ENCODE data around the gene MECR. TPM values are rescaled to one million over a fixed set of nuclear protein-coding genes. Genes with fewer than 3 reads are reported as not detected.

The MECR gene
- total RNA-seq, 1 donor from 2014 or later: 34.6 TPM

DNA sequence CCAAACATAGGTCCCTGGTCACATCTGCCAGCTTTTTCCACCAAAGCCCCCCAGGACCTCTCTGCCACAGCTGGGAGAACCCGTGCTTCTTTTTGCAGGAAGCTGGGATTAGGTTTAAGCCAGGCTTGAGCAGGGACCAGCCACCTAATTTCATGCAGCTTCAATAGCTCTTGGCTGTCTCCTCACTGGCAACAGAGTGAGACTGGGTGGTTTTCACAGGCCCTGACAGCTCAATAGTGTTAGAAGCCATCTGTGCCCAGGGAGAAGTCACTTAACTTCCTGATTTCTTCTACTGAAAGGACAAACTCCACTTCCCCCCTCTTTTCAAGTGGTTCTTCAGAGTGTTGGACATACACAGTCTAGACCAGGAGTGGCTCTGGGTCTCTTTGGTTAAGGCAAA, 28.7 kb downstream of the MECR start:
- Mint-ChIP-seq H3K9me3 (no peaks in the 10 kb centered on the region), H3K4me1 (ENCODE audit: low read depth) (peaks cover 16% of the 10 kb centered on the region), H3K27ac (peak overlapping the region; percentile 70), H3K27me3 (ENCODE audit: low read depth) (no peaks in the 10 kb centered on the region), H3K36me3 (ENCODE audit: low read depth) (peaks cover 24% of the 10 kb centered on the region), H3K4me3 (ENCODE audit: low read depth) (no peak overlapping the region)
- no peak for DNase-seq (ENCODE audit: low spot score)
- intact Hi-C loops (cut with micrococcal nuclease): loop anchor here (1.0 to 5.0 kb wide), 4 partner anchors 20 to 320 kb away; partner anchors contain the start of gene TMEM200B

GRCh38 chr1:29201595-29202051, 29.1 kb downstream of the MECR start:
- Mint-ChIP-seq H3K4me3 (ENCODE audit: low read depth) (no peak overlapping the region), H3K27ac (peak overlapping the region; percentile 70), H3K4me1 (ENCODE audit: low read depth) (peaks cover 16% of the 10 kb centered on the region), H3K9me3 (no peaks in the 10 kb centered on the region), H3K27me3 (ENCODE audit: low read depth) (no peaks in the 10 kb centered on the region), H3K36me3 (ENCODE audit: low read depth) (peaks cover 24% of the 10 kb centered on the region)
- no peak for DNase-seq (ENCODE audit: low spot score)
- intact Hi-C loops (cut with micrococcal nuclease): loop anchor here (1.0 to 5.0 kb wide), 4 partner anchors 19 to 319 kb away; partner anchors contain the start of gene TMEM200B

DNA sequence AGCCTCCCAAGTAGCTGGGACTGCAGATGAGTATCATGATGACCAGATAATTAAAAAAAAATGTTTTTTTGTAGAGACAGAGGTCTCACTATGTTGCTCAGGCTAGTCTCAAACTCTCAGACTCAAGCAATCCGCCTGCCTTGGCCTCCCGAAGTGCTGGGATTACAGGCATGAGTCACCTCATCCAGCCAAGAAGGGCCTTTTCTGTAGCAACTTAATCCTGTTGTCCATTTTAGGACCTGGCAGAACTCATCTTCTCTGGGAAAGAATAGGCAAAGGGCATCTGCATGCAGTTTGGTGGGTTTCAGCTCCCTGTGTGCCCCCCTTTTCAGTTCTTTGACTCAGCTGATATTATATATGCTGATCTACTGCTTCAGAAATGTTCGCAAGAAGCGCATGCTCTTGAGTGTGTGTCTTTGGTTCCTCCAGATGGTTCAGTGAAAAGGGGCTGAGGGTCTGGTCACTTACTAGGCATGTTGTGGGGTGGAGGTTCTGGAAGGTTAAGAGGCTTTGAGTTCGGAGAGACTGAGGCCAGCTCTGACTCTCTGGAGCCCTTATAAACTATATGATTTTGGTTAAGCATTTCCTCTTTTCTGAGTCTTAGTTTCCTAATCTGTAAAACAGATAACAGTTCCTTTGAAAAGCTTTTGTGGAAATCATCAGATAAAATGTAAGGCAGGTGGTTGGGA, 29.7 kb downstream of the MECR start:
- Mint-ChIP-seq H3K27me3 (ENCODE audit: low read depth) (no peaks in the 10 kb centered on the region), H3K4me3 (ENCODE audit: low read depth) (no peak overlapping the region)
- intact Hi-C loops (cut with micrococcal nuclease): loop anchor here (5.0 kb wide), 2 partner anchors 79 to 169 kb away; partner anchors contain the start of gene TMEM200B

GRCh38 chr1:29197993-29198392, 32.7 kb downstream of the MECR start:
- Mint-ChIP-seq H3K27ac (no peak overlapping the region), H3K27me3 (ENCODE audit: low read depth) (no peaks in the 10 kb centered on the region), H3K9me3 (no peaks in the 10 kb centered on the region), H3K4me1 (ENCODE audit: low read depth) (peaks cover 16% of the 10 kb centered on the region), H3K4me3 (ENCODE audit: low read depth) (no peak overlapping the region), H3K36me3 (ENCODE audit: low read depth) (peaks cover 33% of the 10 kb centered on the region)
- intact Hi-C loops (cut with micrococcal nuclease): loop anchor here (1.0 kb wide), 1 partner anchor 316 kb away; no protein-coding TSS in a partner anchor
- no peak for DNase-seq (ENCODE audit: low spot score)

More for the DNA sequence above, 29.7 kb downstream of the MECR start:
- peaks cover 24% of the 10 kb centered on the region for H3K36me3 Mint-ChIP-seq (ENCODE audit: low read depth)
- H3K4me1 Mint-ChIP-seq (ENCODE audit: low read depth): peaks cover 16% of the 10 kb centered on the region
- no peak for DNase-seq (ENCODE audit: low spot score)
- H3K27ac Mint-ChIP-seq: peak overlapping the region; percentile 70
- H3K9me3 Mint-ChIP-seq: no peaks in the 10 kb centered on the region

DNA sequence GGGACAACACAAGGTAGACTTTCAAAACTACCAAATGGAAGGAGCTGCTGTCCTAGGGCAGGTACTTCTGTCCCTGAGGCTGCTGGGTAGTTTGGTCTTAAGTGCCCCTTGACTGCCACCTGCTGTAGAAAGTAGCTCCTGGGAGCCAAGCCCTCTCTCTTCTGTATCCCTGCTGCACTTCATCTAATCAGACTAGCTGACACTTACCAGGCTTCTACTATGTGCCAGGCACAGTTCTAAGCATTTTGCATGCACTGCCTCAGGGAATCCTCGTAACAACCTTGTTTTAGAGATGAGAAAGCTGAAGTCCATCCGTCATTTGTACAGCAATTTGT, 33.2 kb downstream of the MECR start:
- H3K4me1 Mint-ChIP-seq (ENCODE audit: low read depth): peaks cover 14% of the 10 kb centered on the region
- H3K4me3 Mint-ChIP-seq (ENCODE audit: low read depth): no peak overlapping the region
- no peaks in the 10 kb centered on the region for H3K9me3 Mint-ChIP-seq
- no peaks in the 10 kb centered on the region for H3K27me3 Mint-ChIP-seq (ENCODE audit: low read depth)
- intact Hi-C loops (cut with micrococcal nuclease): loop anchor here (1.0 kb wide), 1 partner anchor 315 kb away; no protein-coding TSS in a partner anchor
- DNase-seq (ENCODE audit: low spot score): peak; percentile 24
- H3K36me3 Mint-ChIP-seq (ENCODE audit: low read depth): peaks cover 32% of the 10 kb centered on the region
- H3K27ac Mint-ChIP-seq: no peak overlapping the region

- no peak for DNase-seq (ENCODE audit: low spot score)
- intact Hi-C loops (cut with micrococcal nuclease): loop anchor here (1.0 kb wide), 1 partner anchor 315 kb away; no protein-coding TSS in a partner anchor
- Mint-ChIP-seq H3K27ac (no peak overlapping the region), H3K4me3 (ENCODE audit: low read depth) (no peak overlapping the region), H3K36me3 (ENCODE audit: low read depth) (peaks cover 28% of the 10 kb centered on the region), H3K9me3 (no peaks in the 10 kb centered on the region), H3K27me3 (ENCODE audit: low read depth) (no peaks in the 10 kb centered on the region), H3K4me1 (ENCODE audit: low read depth) (peaks cover 9% of the 10 kb centered on the region)
These were observed 33.7 kb downstream of the MECR start for GRCh38 chr1:29196863-29197589.

DNA sequence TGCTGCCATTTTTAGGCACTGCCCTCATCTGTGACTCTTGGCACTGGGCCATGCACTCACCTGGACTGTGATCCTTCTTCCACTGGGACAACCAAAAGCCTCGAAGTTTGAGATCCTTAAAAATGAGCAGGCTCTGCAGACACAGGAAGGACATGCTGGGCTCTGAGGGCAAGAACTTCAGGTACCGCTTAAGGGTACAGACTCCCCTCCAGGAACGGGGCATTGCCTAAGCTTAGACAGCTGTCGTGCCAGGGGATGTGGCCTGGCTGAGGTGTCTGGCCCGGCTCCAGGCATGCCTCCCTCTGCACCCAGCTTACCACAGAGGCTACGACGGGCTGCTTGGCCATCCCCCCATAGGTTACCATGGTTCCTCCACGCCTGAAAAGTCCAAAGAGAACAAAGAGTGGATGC, 34.8 kb downstream of the MECR start:
- Mint-ChIP-seq H3K9me3 (no peaks in the 10 kb centered on the region), H3K36me3 (ENCODE audit: low read depth) (peaks cover 24% of the 10 kb centered on the region), H3K27me3 (ENCODE audit: low read depth) (no peaks in the 10 kb centered on the region), H3K4me3 (ENCODE audit: low read depth) (no peak overlapping the region), H3K27ac (no peak overlapping the region), H3K4me1 (ENCODE audit: low read depth) (no peaks in the 10 kb centered on the region)
- intact Hi-C loops (cut with micrococcal nuclease): no loop called here
- no peak for DNase-seq (ENCODE audit: low spot score)

DNA sequence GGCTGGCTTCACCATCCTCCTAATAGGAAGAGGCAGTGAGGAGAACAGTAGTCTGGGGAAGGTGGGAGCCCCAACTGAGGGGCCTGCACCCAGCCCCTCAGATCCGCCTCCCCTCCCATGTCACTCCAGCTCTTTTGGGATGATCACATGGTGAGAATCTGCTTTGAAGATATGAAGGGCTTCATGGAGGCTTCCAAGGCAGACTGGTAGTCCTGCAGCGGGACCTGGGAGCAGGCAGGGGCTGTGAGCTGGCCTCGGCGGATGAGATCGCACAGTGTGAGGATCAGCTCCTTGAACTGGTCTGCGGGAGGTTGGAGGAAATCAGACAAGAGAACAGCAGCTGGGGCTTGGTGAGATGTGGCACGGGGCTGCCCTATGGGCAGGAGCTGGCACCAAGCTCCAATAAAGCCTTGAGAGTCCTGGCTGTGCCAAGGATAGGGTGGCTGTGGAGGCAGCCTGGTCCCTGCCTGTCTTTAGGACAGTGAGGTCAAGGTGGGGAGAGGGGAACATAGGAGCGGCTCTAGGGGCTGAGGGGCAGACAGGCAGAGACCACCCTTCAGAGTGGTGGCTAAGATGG, 36.8 kb downstream of the MECR start:
- peaks cover 17% of the 10 kb centered on the region for H3K36me3 Mint-ChIP-seq (ENCODE audit: low read depth)
- DNase-seq (ENCODE audit: low spot score): no peak
- no peaks in the 10 kb centered on the region for H3K27me3 Mint-ChIP-seq (ENCODE audit: low read depth)
- no peak overlapping the region for H3K27ac Mint-ChIP-seq
- intact Hi-C loops (cut with micrococcal nuclease): no loop called here
- no peaks in the 10 kb centered on the region for H3K4me1 Mint-ChIP-seq (ENCODE audit: low read depth)
- H3K4me3 Mint-ChIP-seq (ENCODE audit: low read depth): no peak overlapping the region
- no peaks in the 10 kb centered on the region for H3K9me3 Mint-ChIP-seq

DNA sequence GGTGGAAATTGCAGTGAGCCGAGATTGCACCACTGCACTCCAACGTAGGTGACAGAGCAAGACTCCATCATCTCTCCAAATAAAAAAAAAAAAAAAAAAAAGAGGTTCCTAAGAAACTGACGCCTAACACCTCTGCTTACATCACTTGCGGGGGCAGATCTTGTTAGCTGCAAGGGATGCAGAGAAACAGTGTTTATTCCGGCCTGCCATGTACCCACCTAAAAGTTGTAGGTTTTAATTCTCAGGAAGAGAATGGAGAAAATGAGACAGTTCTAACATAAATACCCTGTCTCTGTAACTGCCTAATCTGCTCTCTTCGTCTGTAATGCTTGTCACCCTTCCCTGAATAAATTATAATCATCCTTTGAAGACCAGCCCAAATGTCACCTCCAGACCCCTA, 40.0 kb downstream of the MECR start:
- no peak overlapping the region for H3K27ac Mint-ChIP-seq
- H3K4me1 Mint-ChIP-seq (ENCODE audit: low read depth): no peaks in the 10 kb centered on the region

GRCh38 chr1:29186707-29187106, 44.0 kb downstream of the MECR start:
- H3K4me3 Mint-ChIP-seq (ENCODE audit: low read depth): no peak overlapping the region
- intact Hi-C loops (cut with micrococcal nuclease): no loop called here
- peaks cover 14% of the 10 kb centered on the region for H3K4me1 Mint-ChIP-seq (ENCODE audit: low read depth)
- H3K27ac Mint-ChIP-seq: no peak overlapping the region
- peaks cover 2% of the 10 kb centered on the region for H3K36me3 Mint-ChIP-seq (ENCODE audit: low read depth)
- no peak for DNase-seq (ENCODE audit: low spot score)
- H3K9me3 Mint-ChIP-seq: no peaks in the 10 kb centered on the region
- H3K27me3 Mint-ChIP-seq (ENCODE audit: low read depth): no peaks in the 10 kb centered on the region

More for the DNA sequence above, 40.0 kb downstream of the MECR start:
- peaks cover 12% of the 10 kb centered on the region for H3K36me3 Mint-ChIP-seq (ENCODE audit: low read depth)
- no peaks in the 10 kb centered on the region for H3K9me3 Mint-ChIP-seq
- H3K4me3 Mint-ChIP-seq (ENCODE audit: low read depth): no peak overlapping the region
- no peaks in the 10 kb centered on the region for H3K27me3 Mint-ChIP-seq (ENCODE audit: low read depth)
- intact Hi-C loops (cut with micrococcal nuclease): no loop called here
- no peak for DNase-seq (ENCODE audit: low spot score)

DNA sequence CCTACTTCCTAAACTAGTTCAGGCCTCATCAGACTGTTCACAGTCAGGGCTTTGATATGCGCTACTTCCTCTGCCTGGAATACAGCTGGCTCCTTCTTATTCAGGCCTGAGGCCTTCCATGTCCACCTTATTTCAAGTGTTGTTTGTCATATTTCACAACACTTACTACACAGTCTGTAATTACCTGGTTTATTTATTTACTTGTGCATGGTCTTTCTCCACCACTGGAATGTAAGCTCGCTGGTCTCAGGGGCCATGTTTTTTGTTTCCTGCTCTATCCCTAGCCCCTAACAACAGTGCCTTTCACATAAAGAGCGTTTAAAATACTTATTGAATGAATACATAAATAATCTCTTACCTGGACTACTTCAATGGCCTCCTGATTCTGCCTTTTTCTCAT, 44.5 kb downstream of the MECR start:
- no peak for DNase-seq (ENCODE audit: low spot score)
- no peaks in the 10 kb centered on the region for H3K27me3 Mint-ChIP-seq (ENCODE audit: low read depth)

DNA sequence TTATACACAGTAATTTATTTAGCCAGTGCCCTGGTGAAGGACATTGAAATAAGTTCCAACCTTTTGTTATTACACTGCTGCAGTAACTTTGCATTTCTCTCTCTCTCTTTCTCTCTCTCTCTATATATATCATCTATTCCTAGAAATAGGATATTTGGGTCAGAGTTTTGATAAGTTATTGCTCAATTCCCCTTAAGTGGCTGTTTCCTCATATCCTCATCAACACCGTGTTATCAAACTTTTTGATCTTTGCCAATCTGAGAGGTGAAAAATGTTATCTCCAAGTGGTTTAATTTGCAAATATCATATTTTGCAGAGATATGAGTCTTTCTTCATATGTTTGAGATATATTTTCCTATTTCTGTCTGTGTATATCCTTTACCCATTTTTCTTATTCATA, 47.4 kb downstream of the MECR start:
- H3K9me3 Mint-ChIP-seq: no peaks in the 10 kb centered on the region
- no peaks in the 10 kb centered on the region for H3K27me3 Mint-ChIP-seq (ENCODE audit: low read depth)
- intact Hi-C loops (cut with micrococcal nuclease): no loop called here
- no peak for DNase-seq (ENCODE audit: low spot score)
- peak overlapping the region; percentile 73 for H3K4me3 Mint-ChIP-seq (ENCODE audit: low read depth)
- peak overlapping the region; percentile 48 for H3K27ac Mint-ChIP-seq
- peaks cover 30% of the 10 kb centered on the region for H3K36me3 Mint-ChIP-seq (ENCODE audit: low read depth)
- H3K4me1 Mint-ChIP-seq (ENCODE audit: low read depth): peaks cover 33% of the 10 kb centered on the region

More for the DNA sequence above, 44.5 kb downstream of the MECR start:
- Mint-ChIP-seq H3K36me3 (ENCODE audit: low read depth) (peaks cover 2% of the 10 kb centered on the region), H3K27ac (no peak overlapping the region), H3K4me1 (ENCODE audit: low read depth) (peaks cover 14% of the 10 kb centered on the region), H3K4me3 (ENCODE audit: low read depth) (no peak overlapping the region), H3K9me3 (no peaks in the 10 kb centered on the region)
- intact Hi-C loops (cut with micrococcal nuclease): no loop called here
